Measurements from ENCODE around the gene ATP8A2. TPM values are rescaled to one million over a fixed set of nuclear protein-coding genes. Genes with fewer than 3 reads are reported as not detected.

ATP8A2 gene
- total RNA-seq, 4 donors from 2014 or later, result not detected

DNA sequence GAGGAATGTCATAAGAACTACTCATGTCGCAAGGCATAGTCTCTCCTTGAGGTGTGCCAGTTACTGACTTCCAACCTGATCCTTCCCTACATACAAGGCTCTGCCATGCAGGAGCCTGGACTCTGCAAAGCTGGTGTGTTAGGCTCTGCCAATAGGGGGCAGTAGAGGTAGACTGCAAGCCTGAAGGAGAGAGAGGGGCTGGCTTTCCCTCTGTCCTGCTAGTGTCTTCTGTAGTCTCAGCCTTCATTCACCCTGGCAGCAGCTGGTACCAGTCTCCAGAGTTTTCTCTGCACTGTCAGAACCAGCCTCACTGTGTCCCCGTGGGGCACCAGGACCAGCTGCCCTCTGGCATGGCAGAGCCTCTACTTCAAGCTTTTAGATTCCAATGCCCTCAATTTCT lies 665.5 kb downstream of the ATP8A2 start:
- intact Hi-C loops (cut with DNase I; ENCODE audit: low total_unique reads), result no loop called here
- DNase-seq, result no peak
- Histone ChIP-seq H3K4me3 (no peak overlapping the region), H3K4me1 (no peaks in the 10 kb centered on the region), H3K9me3 (no peaks in the 10 kb centered on the region), H3K27me3 (no peaks in the 10 kb centered on the region), H3K27ac (no peak overlapping the region), H3K36me3 (no peaks in the 10 kb centered on the region)
- peak in 1 of 2 donors; percentile 36 for ATAC-seq
- TF ChIP-seq, protein P1, sequence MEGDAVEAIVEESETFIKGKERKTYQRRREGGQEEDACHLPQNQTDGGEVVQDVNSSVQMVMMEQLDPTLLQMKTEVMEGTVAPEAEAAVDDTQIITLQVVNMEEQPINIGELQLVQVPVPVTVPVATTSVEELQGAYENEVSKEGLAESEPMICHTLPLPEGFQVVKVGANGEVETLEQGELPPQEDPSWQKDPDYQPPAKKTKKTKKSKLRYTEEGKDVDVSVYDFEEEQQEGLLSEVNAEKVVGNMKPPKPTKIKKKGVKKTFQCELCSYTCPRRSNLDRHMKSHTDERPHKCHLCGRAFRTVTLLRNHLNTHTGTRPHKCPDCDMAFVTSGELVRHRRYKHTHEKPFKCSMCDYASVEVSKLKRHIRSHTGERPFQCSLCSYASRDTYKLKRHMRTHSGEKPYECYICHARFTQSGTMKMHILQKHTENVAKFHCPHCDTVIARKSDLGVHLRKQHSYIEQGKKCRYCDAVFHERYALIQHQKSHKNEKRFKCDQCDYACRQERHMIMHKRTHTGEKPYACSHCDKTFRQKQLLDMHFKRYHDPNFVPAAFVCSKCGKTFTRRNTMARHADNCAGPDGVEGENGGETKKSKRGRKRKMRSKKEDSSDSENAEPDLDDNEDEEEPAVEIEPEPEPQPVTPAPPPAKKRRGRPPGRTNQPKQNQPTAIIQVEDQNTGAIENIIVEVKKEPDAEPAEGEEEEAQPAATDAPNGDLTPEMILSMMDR (IDR thresholded peaks at IDR 0.05 in 4 of 5, conservative IDR thresholded peaks at IDR 0.05 in 1 of 5), result peak; percentile 5 to 58 (median 36)
- TF ChIP-seq POLR2A (IDR thresholded peaks at IDR 0.05), result no peak
- in situ Hi-C loops (cut with MboI; ENCODE audit: low sequenced_read_pairs in 4 of 4), result no loop called here

DNA sequence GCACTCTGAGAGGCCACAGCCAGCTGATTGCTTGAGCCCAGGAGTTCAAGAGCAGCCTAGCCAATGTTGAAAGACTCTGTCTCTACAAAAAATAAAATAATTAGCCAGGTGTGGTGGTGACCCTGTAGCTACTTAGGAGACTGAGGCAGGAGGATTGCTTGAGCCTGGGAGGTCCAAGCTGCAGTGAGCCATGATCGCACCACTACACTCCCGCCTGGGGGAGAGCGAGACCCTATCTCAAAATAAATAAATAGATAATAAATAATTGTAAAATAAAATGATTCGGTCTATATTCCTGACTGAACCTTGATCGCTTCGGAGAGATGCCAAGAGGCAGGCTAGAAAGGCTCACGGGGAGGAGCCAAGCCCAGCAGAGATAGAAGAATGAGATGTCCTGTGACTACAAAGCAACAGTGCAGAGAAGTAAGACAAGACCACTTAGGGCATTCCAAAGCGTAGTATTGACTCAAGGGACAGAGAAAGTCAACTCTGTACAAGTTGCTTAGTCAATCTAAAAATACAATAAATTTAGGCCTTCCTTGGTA lies 667.2 kb downstream of the ATP8A2 start:
- in situ Hi-C loops (cut with MboI; ENCODE audit: low sequenced_read_pairs in 4 of 4), result no loop called here
- TF ChIP-seq, protein P1 (IDR thresholded peaks at IDR 0.05 in 4 of 5, conservative IDR thresholded peaks at IDR 0.05 in 1 of 5), result no peak
- no peak for TF ChIP-seq POLR2A (IDR thresholded peaks at IDR 0.05)
- H3K4me3 ChIP-seq, result no peak overlapping the region
- no peak for DNase-seq
- no peak for ATAC-seq
- H3K36me3 ChIP-seq, result no peaks in the 10 kb centered on the region
- no peak overlapping the region for H3K27ac ChIP-seq
- H3K9me3 ChIP-seq, result no peaks in the 10 kb centered on the region
- no peaks in the 10 kb centered on the region for H3K27me3 ChIP-seq
- no peaks in the 10 kb centered on the region for H3K4me1 ChIP-seq
- intact Hi-C loops (cut with DNase I; ENCODE audit: low total_unique reads), result no loop called here

DNA sequence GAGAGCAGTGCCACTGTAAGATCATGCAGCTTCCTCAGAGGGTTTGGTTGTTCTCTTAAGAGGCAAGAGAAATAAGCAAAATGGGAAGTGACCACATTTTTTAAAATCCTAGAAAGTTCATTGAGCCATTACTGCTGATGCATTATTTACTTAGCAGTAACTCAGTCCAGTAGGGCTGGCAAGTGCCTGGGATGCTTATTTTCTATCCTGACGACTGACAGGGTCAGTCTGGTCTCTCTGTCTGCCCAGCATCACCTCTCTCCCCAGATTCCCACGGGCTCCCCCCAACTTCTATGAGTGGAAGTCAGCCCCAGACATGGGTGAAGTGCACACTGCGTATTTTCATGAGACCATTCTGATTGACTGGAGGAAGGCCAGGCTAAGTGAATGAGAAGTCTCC lies 669.7 kb downstream of the ATP8A2 start:
- intact Hi-C loops (cut with DNase I; ENCODE audit: low total_unique reads) (no loop called here), in situ Hi-C loops (cut with MboI; ENCODE audit: low sequenced_read_pairs in 4 of 4) (no loop called here)
- Histone ChIP-seq H3K36me3 (no peaks in the 10 kb centered on the region), H3K27me3 (no peaks in the 10 kb centered on the region), H3K27ac (no peak overlapping the region), H3K9me3 (no peaks in the 10 kb centered on the region), H3K4me3 (no peak overlapping the region), H3K4me1 (no peaks in the 10 kb centered on the region)
- DNase-seq (no peak), ATAC-seq (no peak)
- TF ChIP-seq, protein P1 (IDR thresholded peaks at IDR 0.05 in 4 of 5, conservative IDR thresholded peaks at IDR 0.05 in 1 of 5), result no peak
- no peak for TF ChIP-seq POLR2A (IDR thresholded peaks at IDR 0.05)

DNA sequence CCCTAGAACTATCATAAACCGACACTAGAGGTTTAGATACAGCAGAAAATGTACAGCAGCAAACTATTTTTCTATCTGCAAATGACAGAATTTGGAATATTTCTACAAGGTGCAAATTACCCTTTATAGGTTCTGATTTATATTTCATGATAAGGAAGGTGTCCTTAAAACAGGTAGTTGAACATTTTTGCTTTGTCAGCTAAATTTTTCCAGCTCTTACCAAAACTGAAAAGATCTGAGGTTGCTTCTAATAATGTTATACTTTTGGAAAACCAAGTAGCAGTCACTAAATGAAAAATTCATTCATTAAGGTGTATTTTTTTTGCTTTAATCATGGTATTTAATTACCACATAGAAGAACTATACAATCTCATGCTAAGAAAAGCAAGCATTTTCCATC lies 671.0 kb downstream of the ATP8A2 start:
- intact Hi-C loops (cut with DNase I; ENCODE audit: low total_unique reads), result no loop called here

More for the DNA sequence above, 671.0 kb downstream of the ATP8A2 start:
- in situ Hi-C loops (cut with MboI; ENCODE audit: low sequenced_read_pairs in 4 of 4), result no loop called here
- no peak for ATAC-seq
- TF ChIP-seq, protein P1 (IDR thresholded peaks at IDR 0.05 in 4 of 5, conservative IDR thresholded peaks at IDR 0.05 in 1 of 5), result no peak
- no peak for TF ChIP-seq POLR2A (IDR thresholded peaks at IDR 0.05)
- Histone ChIP-seq H3K9me3 (no peaks in the 10 kb centered on the region), H3K27ac (no peak overlapping the region), H3K36me3 (no peaks in the 10 kb centered on the region), H3K27me3 (no peaks in the 10 kb centered on the region), H3K4me1 (no peaks in the 10 kb centered on the region), H3K4me3 (no peak overlapping the region)
- no peak for DNase-seq
